HG03060 (cell line): Measurements from ENCODE around the gene CACNA1C.
"Not testable (repeated sequence)": the region's sequence is repeated elsewhere in the genome, so short reads cannot be mapped to it uniquely, and the experiment has no call there.

Experiments
- ATAC-seq: cut with Tn5 transposase; IDR thresholded peaks from one replicate; pipeline ENCODE4 v1.9.1; 2021; ENCODE audit warnings: low read depth, moderate number of reproducible peaks; ENCODE audit not compliant: unreplicated experiment

CACNA1C gene

GRCh38 chr12:2486796-2487195, 434.0 kb downstream of the CACNA1C start:
- ATAC-seq, result no peak

- no peak for ATAC-seq
Measured at GRCh38 chr12:2487278-2487677, 434.5 kb downstream of the CACNA1C start.

GRCh38 chr12:2488131-2488530, 435.3 kb downstream of the CACNA1C start:
- ATAC-seq, result no peak

GRCh38 chr12:2488596-2488995, 435.8 kb downstream of the CACNA1C start:
- ATAC-seq, result no peak

GRCh38 chr12:2489275-2489674, 436.5 kb downstream of the CACNA1C start:
- no peak for ATAC-seq

GRCh38 chr12:2490831-2491230, 438.0 kb downstream of the CACNA1C start:
- ATAC-seq, result no peak

- not testable (repeated sequence) for ATAC-seq
Measured at GRCh38 chr12:2491349-2491748, 438.6 kb downstream of the CACNA1C start.

- ATAC-seq, result no peak
Measured at GRCh38 chr12:2492236-2492635, 439.4 kb downstream of the CACNA1C start.

GRCh38 chr12:2493086-2493485, 440.3 kb downstream of the CACNA1C start:
- ATAC-seq, result no peak

GRCh38 chr12:2494486-2495192, 441.9 kb downstream of the CACNA1C start:
- no peak for ATAC-seq

GRCh38 chr12:2495417-2496112, 442.8 kb downstream of the CACNA1C start:
- no peak for ATAC-seq

GRCh38 chr12:2498964-2499500, 446.2 kb downstream of the CACNA1C start:
- ATAC-seq, result no peak

GRCh38 chr12:2501464-2502191, 448.8 kb downstream of the CACNA1C start:
- no peak for ATAC-seq

- ATAC-seq, result no peak
Measured at GRCh38 chr12:2503036-2503435, 450.2 kb downstream of the CACNA1C start.

GRCh38 chr12:2503762-2504161, 451.0 kb downstream of the CACNA1C start:
- ATAC-seq, result no peak

- no peak for ATAC-seq
Measured at GRCh38 chr12:2504577-2504976, 451.8 kb downstream of the CACNA1C start.

- no peak for ATAC-seq
Measured at GRCh38 chr12:2507814-2508213, 455.0 kb downstream of the CACNA1C start.

- ATAC-seq, result no peak
Measured at GRCh38 chr12:2509137-2509536, 456.4 kb downstream of the CACNA1C start.

GRCh38 chr12:2510045-2510444, 457.3 kb downstream of the CACNA1C start:
- no peak for ATAC-seq

GRCh38 chr12:2513141-2514037, 460.6 kb downstream of the CACNA1C start:
- ATAC-seq, result no peak
